ENCODE measurements around the gene SLC25A6.
"Not testable (repeated sequence)": the region's sequence is repeated elsewhere in the genome, so short reads cannot be mapped to it uniquely, and the experiment has no call there.

The SLC25A6 gene

DNA sequence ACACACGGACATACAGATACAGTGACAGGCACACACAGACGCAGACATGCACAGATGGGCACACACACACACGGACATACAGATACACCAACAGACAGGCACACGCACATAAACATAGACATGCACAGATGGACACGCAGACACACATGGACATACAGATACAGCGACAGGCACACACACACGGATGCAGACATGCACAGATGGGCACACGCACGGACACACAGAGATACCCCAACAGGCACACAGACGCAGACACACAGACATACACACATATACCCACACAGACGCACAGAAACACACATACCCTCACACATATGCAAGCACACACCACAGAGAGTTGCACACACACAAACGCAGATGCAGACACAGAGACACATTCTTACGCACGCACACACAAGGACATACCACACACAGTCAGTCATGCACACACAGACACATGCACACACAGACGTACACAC is 24.4 kb upstream of the SLC25A6 start:
- in situ Hi-C loops (cut with HindIII; ENCODE audit: low sequenced_read_pairs), result no loop called here

DNA sequence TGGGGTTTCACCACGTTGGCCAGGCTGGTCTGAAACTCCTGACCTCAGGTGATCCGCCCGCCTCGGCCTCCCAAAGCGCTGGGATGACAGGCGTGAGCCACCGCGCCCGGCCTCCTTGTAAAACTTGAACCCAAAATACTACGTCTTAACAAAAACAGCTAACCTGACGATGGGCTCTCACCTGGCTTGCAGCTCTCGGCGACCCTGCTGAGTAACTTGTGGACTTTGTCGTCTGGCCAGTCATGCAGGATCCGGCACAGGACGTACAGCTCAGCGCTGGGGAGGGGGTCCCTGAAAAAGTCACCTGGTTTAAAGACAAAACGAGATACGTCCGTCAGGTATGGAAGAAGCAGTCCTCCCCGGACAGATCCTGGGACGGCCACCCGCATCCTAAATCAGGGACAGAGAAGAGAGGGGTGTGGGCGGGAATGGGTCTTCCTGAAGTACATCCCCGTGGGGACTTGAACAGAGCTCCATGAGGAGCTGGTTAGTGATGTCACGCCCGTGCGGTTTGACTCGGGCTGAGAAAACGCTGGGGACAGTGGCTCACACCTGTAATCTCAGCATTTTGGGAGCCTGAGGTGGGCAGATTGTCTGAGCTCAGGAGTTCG is 20.7 kb upstream of the SLC25A6 start:
- in situ Hi-C loops (cut with HindIII; ENCODE audit: low sequenced_read_pairs), result no loop called here

- in situ Hi-C loops (cut with HindIII; ENCODE audit: low sequenced_read_pairs), result no loop called here
These were observed 19.4 kb upstream of the SLC25A6 start for GRCh38 chrX:1411326-1411725.

DNA sequence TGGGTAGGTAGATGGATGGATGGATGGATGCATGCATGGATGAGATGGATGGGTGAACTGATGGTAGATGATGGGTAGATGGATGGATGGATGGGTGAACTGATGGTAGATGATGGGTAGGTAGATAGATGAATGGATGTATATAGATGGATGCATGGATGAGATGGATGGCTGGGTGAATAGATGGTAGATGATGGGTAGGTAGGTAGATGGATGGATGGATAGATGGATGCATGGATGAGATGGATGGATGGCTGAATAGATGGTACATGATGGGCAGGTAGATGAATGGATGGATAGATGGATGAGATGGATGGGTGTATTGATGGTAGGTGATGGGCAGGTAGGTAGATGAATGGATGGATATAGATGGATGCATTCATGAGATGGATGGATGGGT is 15.1 kb upstream of the SLC25A6 start:
- in situ Hi-C loops (cut with HindIII; ENCODE audit: low sequenced_read_pairs), result no loop called here

DNA sequence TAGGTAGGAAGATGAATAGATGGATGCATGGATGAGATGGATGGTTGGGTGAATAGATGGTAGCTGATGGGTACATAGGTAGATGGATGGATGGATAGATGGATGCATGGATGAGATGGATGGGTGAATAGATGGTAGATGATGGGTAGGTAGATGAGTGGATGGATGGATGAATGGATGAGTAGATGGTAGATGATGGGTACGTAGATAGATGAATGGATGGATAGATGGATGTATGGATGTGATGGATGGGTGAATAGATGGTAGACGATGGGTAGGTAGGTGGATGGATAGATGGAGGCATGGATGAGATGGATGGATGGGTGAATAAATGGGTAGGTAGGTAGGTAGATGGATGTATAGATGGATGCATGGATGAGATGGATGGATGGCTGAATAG is 13.9 kb upstream of the SLC25A6 start:
- in situ Hi-C loops (cut with HindIII; ENCODE audit: low sequenced_read_pairs), result not testable (repeated sequence)

DNA sequence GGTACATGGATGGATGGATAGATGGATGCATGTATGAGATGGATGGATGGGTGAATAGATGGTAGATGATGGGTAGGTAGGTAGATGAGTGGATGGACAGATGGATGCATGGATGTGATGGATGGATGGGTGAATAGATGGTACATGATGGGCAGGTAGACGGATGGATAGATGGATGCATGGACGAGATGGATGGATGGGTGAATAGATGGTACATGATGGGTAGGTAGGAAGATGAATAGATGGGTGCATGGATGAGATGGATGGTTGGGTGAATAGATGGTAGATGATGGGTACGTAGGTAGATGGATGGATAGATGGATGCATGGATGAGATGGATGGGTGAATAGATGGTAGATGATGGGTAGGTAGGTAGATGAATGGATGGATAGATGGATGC is 12.0 kb upstream of the SLC25A6 start:
- in situ Hi-C loops (cut with HindIII; ENCODE audit: low sequenced_read_pairs), result not testable (repeated sequence)

DNA sequence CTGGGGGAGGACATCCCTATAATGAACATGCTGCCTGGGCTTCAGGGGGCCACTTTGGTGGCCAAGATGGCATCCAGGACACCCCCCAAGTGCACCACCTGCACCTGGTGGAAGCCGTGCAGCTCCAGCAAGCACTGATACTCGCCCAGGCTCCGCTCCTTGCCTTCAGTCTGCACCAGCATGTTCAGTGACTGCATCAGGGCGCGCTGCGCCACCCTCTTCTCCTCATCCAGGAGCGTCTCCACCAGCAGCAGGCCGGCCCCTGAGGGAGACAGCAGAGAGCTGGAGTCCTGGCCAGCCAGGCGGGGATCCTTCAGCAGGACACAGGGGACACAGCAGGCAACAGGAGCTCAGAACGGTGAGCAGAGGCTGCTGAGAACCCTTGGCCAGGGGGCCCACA is 11.3 kb upstream of the SLC25A6 start:
- in situ Hi-C loops (cut with HindIII; ENCODE audit: low sequenced_read_pairs), result no loop called here

DNA sequence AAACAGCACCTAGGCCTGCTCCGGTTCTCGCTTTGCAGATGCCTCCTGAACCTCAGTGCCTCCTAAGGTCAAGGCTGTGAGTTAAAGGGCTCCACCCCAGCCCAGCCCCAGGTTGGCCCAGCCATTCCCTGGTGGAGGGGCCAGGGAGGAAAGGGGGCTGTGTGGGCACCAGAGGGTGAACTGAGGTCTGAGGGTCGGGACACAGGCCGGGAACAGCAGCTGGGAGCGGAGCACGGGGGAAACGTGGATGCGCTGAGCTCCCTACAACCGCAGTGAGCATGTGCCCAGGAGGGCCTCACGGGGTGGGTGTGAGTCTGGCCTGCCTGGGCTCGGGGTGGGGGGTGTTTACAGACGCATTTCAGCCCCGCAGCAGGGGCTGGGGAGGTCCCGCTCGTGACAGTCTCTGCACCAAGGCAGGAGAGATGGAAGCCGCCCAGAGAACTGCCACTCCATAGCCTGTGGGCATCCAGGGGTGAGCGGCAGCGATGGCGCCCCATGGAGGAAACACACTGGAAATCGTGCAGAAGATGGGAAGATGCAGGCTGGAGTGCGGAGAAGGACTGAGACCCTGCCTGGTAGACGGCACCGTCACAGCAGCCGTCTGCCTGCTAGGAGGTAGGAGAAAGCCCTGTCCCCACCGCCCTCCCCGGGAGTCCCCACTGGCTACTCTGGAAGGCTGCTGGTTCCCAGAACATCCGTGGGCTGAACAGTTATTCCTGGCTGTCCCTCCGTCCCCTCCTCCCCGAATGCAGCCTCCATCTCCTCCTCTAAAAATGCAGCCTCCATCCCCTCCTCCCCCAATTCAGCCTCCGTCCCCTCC is 9.9 kb upstream of the SLC25A6 start:
- in situ Hi-C loops (cut with HindIII; ENCODE audit: low sequenced_read_pairs), result no loop called here

DNA sequence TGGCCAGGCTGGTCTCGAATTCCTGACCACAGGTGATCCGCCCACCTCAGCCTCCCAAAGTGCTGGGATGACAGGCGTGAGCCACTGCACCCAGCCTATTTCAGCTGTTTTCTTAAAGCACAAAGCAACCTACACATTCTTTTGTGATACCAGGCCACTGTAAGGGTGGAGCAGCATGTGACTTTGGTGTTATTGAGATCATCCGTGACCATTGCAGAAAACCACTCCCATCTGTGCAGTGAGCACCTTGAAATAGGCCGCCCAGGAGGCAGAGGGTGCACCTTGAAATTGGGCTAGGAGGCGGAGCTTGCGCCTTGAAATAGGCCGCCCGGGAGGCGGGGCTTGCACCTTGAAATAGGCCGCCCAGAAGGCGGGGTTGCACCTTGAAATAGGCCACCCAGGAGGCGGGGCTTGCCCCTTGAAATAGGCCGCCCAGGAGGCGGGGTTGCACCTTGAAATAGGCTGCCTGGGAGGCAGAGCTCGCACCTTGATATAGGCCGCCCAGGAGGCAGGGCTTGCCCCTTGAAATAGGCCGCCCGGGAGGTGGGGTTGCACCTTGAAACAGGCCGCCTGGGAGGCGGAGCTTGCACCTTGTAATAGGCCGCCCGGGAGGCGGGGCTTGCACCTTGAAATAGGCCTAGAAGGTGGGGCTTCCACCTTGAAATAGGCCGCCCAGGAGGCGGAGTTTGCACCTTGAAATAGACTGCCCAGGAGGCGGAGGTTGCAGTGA is 9.0 kb upstream of the SLC25A6 start:
- in situ Hi-C loops (cut with HindIII; ENCODE audit: low sequenced_read_pairs), result no loop called here

GRCh38 chrX:1400049-1400448 is 8.1 kb upstream of the SLC25A6 start:
- in situ Hi-C loops (cut with HindIII; ENCODE audit: low sequenced_read_pairs), result no loop called here

GRCh38 chrX:1398431-1399340 is 6.8 kb upstream of the SLC25A6 start:
- in situ Hi-C loops (cut with HindIII; ENCODE audit: low sequenced_read_pairs), result no loop called here

GRCh38 chrX:1397441-1398270 is 5.7 kb upstream of the SLC25A6 start:
- in situ Hi-C loops (cut with HindIII; ENCODE audit: low sequenced_read_pairs), result no loop called here

DNA sequence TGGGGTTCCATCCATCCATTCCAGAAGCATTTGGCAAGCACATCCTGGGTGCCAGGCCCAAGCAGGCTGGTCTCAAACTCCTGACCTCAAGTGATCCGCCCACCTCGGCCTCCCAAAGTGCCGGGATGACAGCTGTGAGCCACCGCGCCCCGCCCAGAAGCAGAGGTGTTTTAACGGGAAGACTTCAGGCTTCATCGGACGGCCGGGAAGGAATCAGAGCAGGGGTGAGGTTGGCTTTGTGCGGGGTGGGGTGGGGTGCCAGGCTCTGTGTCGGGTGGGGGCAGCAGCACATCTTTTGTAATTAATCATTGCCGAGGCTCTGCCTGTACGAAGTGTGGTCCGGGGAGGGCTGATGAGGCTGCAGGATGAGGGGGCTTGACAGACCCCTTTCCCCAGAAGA is 5.1 kb upstream of the SLC25A6 start:
- in situ Hi-C loops (cut with HindIII; ENCODE audit: low sequenced_read_pairs), result no loop called here

DNA sequence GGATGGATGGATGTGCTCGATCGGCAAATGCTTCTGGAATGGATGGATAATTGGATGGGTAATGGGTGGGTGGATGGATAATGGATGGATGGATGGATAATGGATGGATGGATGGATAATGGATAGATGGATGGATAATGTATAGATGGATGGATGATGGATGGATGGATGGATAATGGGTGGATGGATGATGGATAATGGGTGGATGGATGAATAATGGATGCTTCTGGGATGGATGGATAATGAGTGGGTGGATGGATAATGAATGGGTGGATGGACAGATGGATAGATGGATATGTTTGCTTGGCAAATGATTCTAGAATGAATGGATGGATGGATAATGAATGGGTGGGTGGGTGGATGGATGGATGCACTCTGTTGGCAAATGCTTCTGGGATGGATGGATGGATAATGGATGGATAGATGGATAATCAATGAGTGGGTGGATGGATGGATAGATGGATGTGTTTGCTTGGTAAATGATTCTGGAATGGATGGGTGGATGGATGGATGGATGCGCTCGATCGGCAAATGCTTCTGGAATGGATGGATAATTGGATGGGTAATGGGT is 3.8 kb upstream of the SLC25A6 start:
- in situ Hi-C loops (cut with HindIII; ENCODE audit: low sequenced_read_pairs), result no loop called here

- in situ Hi-C loops (cut with HindIII; ENCODE audit: low sequenced_read_pairs), result no loop called here
These were observed 3.0 kb upstream of the SLC25A6 start for GRCh38 chrX:1394731-1395501.

- in situ Hi-C loops (cut with HindIII; ENCODE audit: low sequenced_read_pairs), result no loop called here
These were observed 2.1 kb upstream of the SLC25A6 start for GRCh38 chrX:1393871-1394615.

DNA sequence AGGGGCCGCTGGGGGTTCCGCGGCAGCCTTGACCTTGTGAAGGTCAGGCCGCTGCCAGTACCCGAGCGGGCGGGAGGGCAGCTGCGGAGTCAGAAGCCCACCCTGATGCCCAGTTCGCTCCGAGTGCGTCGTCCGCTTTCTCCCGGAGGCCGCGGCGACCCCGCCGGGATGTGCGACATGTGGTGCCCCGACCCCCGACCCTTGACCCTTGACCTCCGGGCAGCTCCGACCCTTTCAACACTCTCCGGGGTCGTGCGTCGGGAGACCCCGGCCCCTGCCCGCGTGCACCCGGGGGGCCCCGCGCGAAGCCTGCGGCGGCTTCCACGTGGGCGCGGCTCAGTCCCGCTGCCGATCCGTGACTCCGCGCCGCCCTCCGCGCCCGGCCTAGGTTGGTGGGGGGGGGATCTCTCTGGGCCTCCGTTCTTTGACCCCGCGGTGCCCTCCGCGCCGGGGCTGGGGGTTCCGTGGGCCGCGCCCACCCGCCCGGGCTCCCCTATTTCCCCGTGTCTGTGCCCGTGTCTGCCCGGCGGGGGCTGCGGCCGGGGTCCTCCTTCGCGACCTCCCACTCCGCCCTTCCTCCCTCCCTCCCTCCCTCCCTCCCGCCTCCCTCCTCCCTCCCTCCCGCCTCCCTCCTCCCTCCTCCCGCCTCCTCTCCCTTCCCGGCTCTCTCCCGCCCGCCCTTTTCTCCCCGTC is 609 bp upstream of the SLC25A6 start:
- in situ Hi-C loops (cut with HindIII; ENCODE audit: low sequenced_read_pairs), result no loop called here

- in situ Hi-C loops (cut with HindIII; ENCODE audit: low sequenced_read_pairs), result no loop called here
These were observed 575 bp downstream of the SLC25A6 start for GRCh38 chrX:1391370-1391706.
